Activated CD4-positive, alpha-beta memory T cell treated with anti-CD3 and anti-CD28 coated beads, Interleukin-2, amount 10 ng/mL, durations not matched to agents 7 days and 5 days (primary cell): ENCODE data around the gene ARFGAP3. TPM values are rescaled to one million over a fixed set of nuclear protein-coding genes. Genes with fewer than 3 reads are reported as not detected.

ENCODE experiments used
- CTCF ChIA-PET: fragments of 350-600 bp; sonication (Branson Sonifier 250); formaldehyde crosslinking; loops from one replicate; lab custom pipeline; 2021; ENCODE audit warnings: antibody characterized with exemption, inconsistent platforms; lab: Charles Lee
- POLR2A ChIA-PET: fragments of 350-600 bp; sonication (Branson Sonifier 250); formaldehyde crosslinking; loops from one replicate; lab custom pipeline; 2021; ENCODE audit warnings: antibody characterized with exemption; lab: Charles Lee
- DNase-seq: peaks from one replicate; pipeline ENCODE4 v3.0.0-alpha.2; 2020
- H3K27ac Mint-ChIP-seq: one replicate; pipeline ENCODE4 v1.8.0; 2021; ENCODE audit warnings: mild to moderate bottlenecking, mixed read lengths
- H3K27me3 Mint-ChIP-seq: one replicate; pipeline ENCODE4 v1.8.0; 2021; ENCODE audit warnings: mixed read lengths
- H3K36me3 Mint-ChIP-seq: one replicate; pipeline ENCODE4 v1.8.0; 2021; ENCODE audit warnings: low read depth, mixed read lengths
- H3K4me1 Mint-ChIP-seq: one replicate; pipeline ENCODE4 v1.8.0; 2021; ENCODE audit warnings: mixed read lengths
- H3K4me3 Mint-ChIP-seq: one replicate; pipeline ENCODE4 v1.8.0; 2021; ENCODE audit warnings: mild to moderate bottlenecking, mixed read lengths
- H3K9me3 Mint-ChIP-seq: one replicate; pipeline ENCODE4 v1.8.0; 2021; ENCODE audit warnings: mixed read lengths
- total RNA-seq, 2 experiments: library from RNA; stranded (reverse); gene quantifications; one replicate each; pipeline ENCODE4 v1.2.3, GENCODE V29; 2021

The ARFGAP3 gene
- total RNA-seq, 2 experiments from 2014 or later = 41.1 to 42.1 TPM

- POLR2A ChIA-PET = no interaction called here
- no peaks in the 10 kb centered on the region for H3K27me3 Mint-ChIP-seq
- peaks cover 27% of the 10 kb centered on the region for H3K36me3 Mint-ChIP-seq
- CTCF ChIA-PET = interaction anchor here (1.0 kb wide), 1 partner anchor 17 kb away, joined by 3 read pairs; no protein-coding TSS in a partner anchor
- no peak overlapping the region for H3K27ac Mint-ChIP-seq
- H3K9me3 Mint-ChIP-seq = no peaks in the 10 kb centered on the region
- peaks cover 5% of the 10 kb centered on the region for H3K4me1 Mint-ChIP-seq
- DNase-seq = no peak
- no peak overlapping the region for H3K4me3 Mint-ChIP-seq
These were observed 51.8 kb downstream of the ARFGAP3 start for GRCh38 chr22:42805016-42805997.

- ChIA-PET CTCF (interaction anchor here (0.9 kb wide), 1 partner anchor 17 kb away, joined by 3 read pairs; no protein-coding TSS in a partner anchor), POLR2A (no interaction called here)
- no peak for DNase-seq
- Mint-ChIP-seq H3K27ac (no peak overlapping the region), H3K9me3 (no peaks in the 10 kb centered on the region), H3K4me1 (peaks cover 5% of the 10 kb centered on the region), H3K36me3 (peaks cover 25% of the 10 kb centered on the region), H3K4me3 (no peak overlapping the region), H3K27me3 (no peaks in the 10 kb centered on the region)
These were observed 53.7 kb downstream of the ARFGAP3 start for GRCh38 chr22:42803389-42803788.

DNA sequence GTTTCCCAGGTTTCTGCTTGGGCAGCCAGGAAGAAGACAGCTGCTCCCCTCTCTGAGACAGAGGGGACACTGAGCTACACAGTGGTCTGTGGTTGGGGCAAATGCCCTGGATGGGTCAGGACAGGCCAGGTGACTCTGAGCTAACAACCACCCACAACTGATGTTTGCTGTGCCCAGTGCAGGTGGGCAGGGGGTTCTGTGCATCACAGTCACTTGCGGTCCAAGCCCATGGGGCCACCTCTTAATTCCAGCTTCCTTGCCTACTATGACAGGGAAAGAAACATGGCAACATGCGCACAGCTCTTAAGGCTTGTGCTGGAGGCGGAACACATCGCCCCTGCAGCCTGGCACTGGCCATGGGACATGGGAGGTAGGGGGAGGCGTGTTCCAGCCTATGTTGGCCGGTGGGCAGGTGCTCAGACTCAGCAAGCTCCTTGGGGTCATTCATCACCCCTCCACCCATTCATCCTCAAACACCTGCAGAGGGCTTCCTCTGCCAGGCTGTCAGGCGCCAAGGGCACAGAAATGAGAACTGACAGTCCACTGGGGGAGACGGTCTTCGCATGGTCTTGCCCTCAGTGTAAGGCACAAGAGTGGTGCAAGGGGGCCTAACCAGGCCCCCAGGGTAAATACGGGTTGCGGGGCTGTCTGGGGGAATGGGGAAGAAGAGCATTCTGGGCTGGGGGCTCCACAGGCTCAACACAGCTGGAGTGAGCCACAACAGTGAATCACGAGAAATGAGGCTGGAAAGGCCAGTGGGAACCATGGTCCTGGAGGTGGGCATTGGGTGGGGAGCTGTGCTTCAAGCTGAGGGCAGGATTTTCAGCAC is 55.6 kb downstream of the ARFGAP3 start:
- Mint-ChIP-seq H3K27ac (no peak overlapping the region), H3K4me1 (peaks cover 4% of the 10 kb centered on the region), H3K27me3 (no peaks in the 10 kb centered on the region), H3K36me3 (peaks cover 15% of the 10 kb centered on the region), H3K9me3 (no peaks in the 10 kb centered on the region), H3K4me3 (no peak overlapping the region)
- CTCF ChIA-PET = interaction anchor here (0.7 kb wide), 1 partner anchor 19 kb away, joined by 3 read pairs; no protein-coding TSS in a partner anchor
- POLR2A ChIA-PET = no interaction called here
- DNase-seq = no peak

GRCh38 chr22:42800451-42801251 is 56.4 kb downstream of the ARFGAP3 start:
- POLR2A ChIA-PET = no interaction called here
- DNase-seq = no peak

GRCh38 chr22:42799461-42800405 is 57.3 kb downstream of the ARFGAP3 start:
- CTCF ChIA-PET = no interaction called here
- Mint-ChIP-seq H3K9me3 (no peaks in the 10 kb centered on the region), H3K27me3 (no peaks in the 10 kb centered on the region), H3K4me1 (peaks cover 4% of the 10 kb centered on the region), H3K36me3 (peaks cover 14% of the 10 kb centered on the region), H3K4me3 (no peak overlapping the region), H3K27ac (no peak overlapping the region)
- DNase-seq = no peak
- POLR2A ChIA-PET = no interaction called here

More at GRCh38 chr22:42800451-42801251, 56.4 kb downstream of the ARFGAP3 start:
- H3K9me3 Mint-ChIP-seq = no peaks in the 10 kb centered on the region
- H3K36me3 Mint-ChIP-seq = peaks cover 12% of the 10 kb centered on the region
- peaks cover 4% of the 10 kb centered on the region for H3K4me1 Mint-ChIP-seq
- H3K27ac Mint-ChIP-seq = no peak overlapping the region
- CTCF ChIA-PET = interaction anchor here (0.7 kb wide), 1 partner anchor 20 kb away, joined by 3 read pairs; no protein-coding TSS in a partner anchor
- no peak overlapping the region for H3K4me3 Mint-ChIP-seq
- no peaks in the 10 kb centered on the region for H3K27me3 Mint-ChIP-seq

GRCh38 chr22:42799061-42799460 is 58.0 kb downstream of the ARFGAP3 start:
- ChIA-PET CTCF (interaction anchor here (0.6 kb wide), 1 partner anchor 32 kb away, joined by 3 read pairs; no protein-coding TSS in a partner anchor), POLR2A (no interaction called here)
- H3K27ac Mint-ChIP-seq = no peak overlapping the region
- no peak overlapping the region for H3K4me3 Mint-ChIP-seq
- no peak for DNase-seq
- H3K27me3 Mint-ChIP-seq = no peaks in the 10 kb centered on the region
- peaks cover 14% of the 10 kb centered on the region for H3K36me3 Mint-ChIP-seq
- peaks cover 4% of the 10 kb centered on the region for H3K4me1 Mint-ChIP-seq
- no peaks in the 10 kb centered on the region for H3K9me3 Mint-ChIP-seq

DNA sequence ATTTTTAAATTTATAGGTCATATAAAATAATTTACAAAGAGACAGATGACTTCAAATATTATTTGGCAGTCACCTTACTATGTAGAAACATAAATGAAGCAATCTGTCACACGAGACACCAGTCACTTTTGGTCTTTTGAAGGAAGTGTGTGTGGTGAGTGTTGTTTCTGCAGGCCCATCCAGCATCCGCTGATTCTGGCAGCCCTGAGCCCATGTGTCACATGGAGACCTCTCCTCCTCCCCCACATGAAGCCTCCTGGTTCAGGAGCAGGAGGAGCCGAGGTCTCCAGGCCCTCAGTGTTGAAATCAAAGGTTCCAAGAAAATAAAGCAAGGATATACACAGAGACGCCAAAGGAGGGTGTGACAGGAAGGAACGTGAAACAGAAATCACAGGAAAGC is 60.1 kb downstream of the ARFGAP3 start:
- H3K9me3 Mint-ChIP-seq = no peaks in the 10 kb centered on the region
- ChIA-PET CTCF (no interaction called here), POLR2A (no interaction called here)
- no peak overlapping the region for H3K4me3 Mint-ChIP-seq
- peaks cover 4% of the 10 kb centered on the region for H3K4me1 Mint-ChIP-seq
- H3K36me3 Mint-ChIP-seq = peaks cover 14% of the 10 kb centered on the region
- no peak for DNase-seq
- no peak overlapping the region for H3K27ac Mint-ChIP-seq
- H3K27me3 Mint-ChIP-seq = no peaks in the 10 kb centered on the region

GRCh38 chr22:42796081-42796480 is 61.0 kb downstream of the ARFGAP3 start:
- Mint-ChIP-seq H3K27ac (no peak overlapping the region), H3K4me3 (no peak overlapping the region), H3K9me3 (no peaks in the 10 kb centered on the region), H3K27me3 (no peaks in the 10 kb centered on the region), H3K36me3 (peaks cover 14% of the 10 kb centered on the region), H3K4me1 (peaks cover 4% of the 10 kb centered on the region)
- no peak for DNase-seq
- CTCF ChIA-PET = interaction anchor here (0.5 kb wide), 1 partner anchor 13 kb away, joined by 4 read pairs; no protein-coding TSS in a partner anchor
- POLR2A ChIA-PET = no interaction called here

DNA sequence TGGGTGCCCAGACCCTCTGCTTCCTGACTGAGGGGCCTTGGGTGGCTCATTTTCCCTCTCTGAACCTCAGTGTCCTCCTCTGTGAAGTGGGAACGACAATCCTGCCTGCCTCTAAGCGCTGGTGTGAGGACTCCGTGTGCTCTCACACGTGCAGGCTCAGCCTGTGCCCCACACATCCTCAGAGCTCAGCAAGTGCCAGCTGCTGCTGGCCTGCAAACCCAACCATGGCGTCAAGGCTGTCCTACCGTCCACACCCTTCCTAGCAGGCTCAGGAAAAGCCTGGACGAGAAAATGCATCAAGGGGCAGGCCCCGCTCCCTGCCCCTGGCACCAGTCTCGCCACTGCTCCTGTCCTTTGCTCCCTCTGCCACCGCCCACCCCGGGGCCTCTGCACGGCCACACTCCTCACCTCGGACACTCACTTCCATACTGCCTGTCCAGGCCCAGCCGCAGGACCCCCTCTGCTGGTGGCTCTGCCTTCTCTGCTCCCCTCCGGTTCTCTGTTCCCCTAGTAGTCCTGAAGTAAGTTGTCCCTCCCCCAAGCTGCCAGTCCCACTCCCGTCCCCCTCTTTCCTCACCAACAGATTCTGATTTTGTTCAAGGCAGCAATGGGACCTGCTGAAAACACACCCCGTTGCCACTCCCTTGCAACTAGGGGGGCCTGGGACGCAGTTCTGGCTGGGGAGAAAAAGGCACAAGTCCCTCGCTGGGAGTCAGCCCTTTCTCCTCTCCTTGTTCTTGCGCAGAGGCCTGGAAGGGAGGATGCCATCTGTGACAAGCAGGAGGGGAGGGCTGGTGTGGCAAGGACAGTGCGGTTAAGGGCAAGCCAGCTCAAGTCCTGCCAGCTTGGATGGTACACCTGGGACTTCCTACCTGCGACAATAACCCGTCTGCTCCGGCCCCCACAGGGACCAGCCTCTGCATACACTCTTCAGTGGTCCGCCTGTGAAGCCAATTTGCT is 62.2 kb downstream of the ARFGAP3 start:
- POLR2A ChIA-PET = no interaction called here
- CTCF ChIA-PET = no interaction called here
- no peaks in the 10 kb centered on the region for H3K27me3 Mint-ChIP-seq
- H3K4me1 Mint-ChIP-seq = peaks cover 3% of the 10 kb centered on the region
- H3K36me3 Mint-ChIP-seq = peaks cover 10% of the 10 kb centered on the region
- no peak overlapping the region for H3K27ac Mint-ChIP-seq
- H3K4me3 Mint-ChIP-seq = no peak overlapping the region
- no peaks in the 10 kb centered on the region for H3K9me3 Mint-ChIP-seq
- no peak for DNase-seq

DNA sequence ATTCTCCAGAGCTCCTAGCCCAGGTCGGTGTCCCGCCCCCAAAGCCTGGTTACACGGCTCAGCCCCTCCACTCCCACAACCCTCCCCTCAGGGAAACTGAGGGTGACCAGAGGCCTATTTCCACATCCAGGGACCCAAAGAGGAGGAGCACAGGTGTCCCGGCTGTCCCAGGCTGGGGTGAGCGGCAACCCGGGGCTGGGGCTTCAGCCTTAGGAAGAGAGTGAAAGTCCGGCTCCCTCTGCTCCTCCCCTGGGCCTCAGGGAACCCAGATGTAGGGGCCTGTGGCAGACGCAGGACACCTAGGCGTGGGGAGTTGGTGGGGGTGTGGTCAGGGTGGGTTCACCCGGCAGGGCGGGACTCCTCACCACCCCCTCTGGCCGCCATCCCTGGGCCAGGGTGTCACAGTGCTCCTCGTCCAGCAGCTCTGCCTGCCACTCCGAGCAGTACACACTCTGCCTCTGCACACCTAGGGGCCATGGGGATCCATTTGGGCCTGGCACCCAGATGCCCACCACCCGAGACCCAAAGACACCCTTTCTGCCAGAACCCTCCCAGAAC is 63.1 kb downstream of the ARFGAP3 start:
- Mint-ChIP-seq H3K4me1 (no peaks in the 10 kb centered on the region), H3K36me3 (peaks cover 7% of the 10 kb centered on the region), H3K27ac (no peak overlapping the region), H3K27me3 (no peaks in the 10 kb centered on the region), H3K4me3 (no peak overlapping the region), H3K9me3 (no peaks in the 10 kb centered on the region)
- ChIA-PET POLR2A (no interaction called here), CTCF (no interaction called here)
- DNase-seq = no peak
